ENCODE results near the gene HSBP1L1.

The HSBP1L1 gene

DNA sequence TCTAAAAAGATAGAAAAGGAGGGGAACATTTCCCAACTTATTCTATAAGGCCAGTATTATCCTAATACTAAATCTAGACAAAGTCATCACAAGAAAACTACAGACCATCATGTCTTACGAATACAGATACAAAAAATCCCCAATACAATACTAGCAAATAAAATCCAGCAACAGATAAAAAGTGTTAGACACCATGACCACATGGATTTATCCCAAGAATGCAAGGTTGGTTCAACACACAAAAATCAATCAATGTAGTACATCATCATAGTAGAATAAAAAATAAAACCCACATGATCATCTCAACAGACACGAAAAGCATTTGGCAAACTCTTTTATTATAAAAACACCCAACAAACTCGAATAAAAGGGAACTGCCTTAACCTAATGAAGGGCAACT is 31.5 kb upstream of the HSBP1L1 start:
- TF ChIP-seq, protein P1, sequence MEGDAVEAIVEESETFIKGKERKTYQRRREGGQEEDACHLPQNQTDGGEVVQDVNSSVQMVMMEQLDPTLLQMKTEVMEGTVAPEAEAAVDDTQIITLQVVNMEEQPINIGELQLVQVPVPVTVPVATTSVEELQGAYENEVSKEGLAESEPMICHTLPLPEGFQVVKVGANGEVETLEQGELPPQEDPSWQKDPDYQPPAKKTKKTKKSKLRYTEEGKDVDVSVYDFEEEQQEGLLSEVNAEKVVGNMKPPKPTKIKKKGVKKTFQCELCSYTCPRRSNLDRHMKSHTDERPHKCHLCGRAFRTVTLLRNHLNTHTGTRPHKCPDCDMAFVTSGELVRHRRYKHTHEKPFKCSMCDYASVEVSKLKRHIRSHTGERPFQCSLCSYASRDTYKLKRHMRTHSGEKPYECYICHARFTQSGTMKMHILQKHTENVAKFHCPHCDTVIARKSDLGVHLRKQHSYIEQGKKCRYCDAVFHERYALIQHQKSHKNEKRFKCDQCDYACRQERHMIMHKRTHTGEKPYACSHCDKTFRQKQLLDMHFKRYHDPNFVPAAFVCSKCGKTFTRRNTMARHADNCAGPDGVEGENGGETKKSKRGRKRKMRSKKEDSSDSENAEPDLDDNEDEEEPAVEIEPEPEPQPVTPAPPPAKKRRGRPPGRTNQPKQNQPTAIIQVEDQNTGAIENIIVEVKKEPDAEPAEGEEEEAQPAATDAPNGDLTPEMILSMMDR (IDR thresholded peaks at IDR 0.05; ENCODE audit: borderline replicate concordance, insufficient read depth, low read depth, low read length) = no peak
- H3K4me3 ChIP-seq (ENCODE audit: low read depth, low read length) = no peak overlapping the region

DNA sequence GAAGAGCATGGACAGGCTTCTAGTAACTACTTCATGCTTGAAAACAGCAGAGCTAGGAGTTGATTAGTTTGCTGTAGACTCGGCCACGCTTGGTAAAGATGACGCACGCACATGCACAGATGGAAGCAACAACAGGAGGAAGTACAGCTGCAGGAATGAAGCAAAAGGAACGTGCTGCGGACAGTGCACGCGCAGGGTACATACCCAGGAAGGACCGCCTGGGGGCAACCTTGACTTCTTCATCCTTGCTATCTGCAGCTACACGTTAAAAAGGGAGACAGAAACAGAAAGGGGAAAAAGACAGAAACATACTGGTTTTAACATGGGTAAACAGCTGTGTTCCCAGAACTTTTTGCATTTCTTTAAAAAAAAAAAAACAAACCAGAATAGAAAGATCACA is 30.7 kb upstream of the HSBP1L1 start:
- TF ChIP-seq, protein P1 (IDR thresholded peaks at IDR 0.05; ENCODE audit: borderline replicate concordance, insufficient read depth, low read depth, low read length) = no peak
- H3K4me3 ChIP-seq (ENCODE audit: low read depth, low read length) = no peak overlapping the region

DNA sequence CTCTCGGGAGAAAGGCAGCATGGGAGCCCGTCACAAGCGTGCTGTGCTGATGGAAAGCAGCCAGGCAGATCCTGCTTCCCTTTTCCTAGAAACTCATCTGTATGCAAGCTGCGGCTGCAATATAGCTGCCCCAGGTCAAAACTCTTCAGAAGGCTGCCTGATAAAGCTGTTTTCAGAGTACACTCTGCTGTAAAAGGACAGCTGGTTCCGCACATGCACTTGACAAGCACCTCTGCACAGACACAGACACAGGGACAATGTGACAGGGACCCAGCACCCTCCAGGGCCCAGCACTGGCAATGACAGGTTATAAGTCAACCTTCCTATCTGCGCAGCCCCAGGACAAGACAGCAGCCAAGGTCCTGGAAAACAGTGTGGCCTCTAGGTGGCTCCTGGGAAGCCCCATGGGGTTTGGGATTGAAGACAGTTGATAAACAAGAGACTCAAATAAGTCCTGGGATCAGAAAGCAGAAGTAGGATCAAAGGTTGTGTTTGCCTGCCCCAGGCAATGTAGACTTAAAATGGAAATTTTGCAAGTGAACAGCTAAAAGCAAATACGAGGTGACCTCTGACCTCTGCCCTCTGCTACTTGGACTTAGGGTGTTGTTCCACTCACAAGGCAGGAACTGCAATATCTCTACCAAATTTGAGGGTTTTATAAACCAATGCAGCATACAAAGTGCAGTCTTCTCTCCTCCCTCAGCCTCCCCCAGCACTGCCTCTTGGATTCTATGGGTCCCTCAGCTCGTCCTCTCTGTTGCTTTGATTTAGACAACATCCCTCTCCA is 29.9 kb upstream of the HSBP1L1 start:
- H3K4me3 ChIP-seq (ENCODE audit: low read depth, low read length) = no peak overlapping the region
- TF ChIP-seq, protein P1 (IDR thresholded peaks at IDR 0.05; ENCODE audit: borderline replicate concordance, insufficient read depth, low read depth, low read length) = no peak

DNA sequence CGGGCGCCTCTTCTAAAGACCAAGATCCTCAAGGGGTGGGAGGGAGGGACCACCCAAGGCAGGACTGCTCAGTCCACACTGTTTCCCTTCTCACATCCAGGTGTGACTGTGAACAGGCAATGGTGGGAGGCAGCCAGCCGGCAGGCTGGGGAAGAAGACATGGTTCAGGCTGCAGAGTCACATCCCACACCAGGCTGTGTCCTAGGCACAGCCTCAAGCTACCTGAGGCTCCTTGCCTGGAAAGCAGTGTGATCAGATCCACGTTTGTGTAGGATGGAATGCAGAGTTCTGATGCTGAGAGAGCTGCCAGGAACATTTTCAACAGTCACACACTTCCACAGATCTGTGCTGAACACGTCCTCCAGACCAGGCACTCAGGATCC is 29.4 kb upstream of the HSBP1L1 start:
- no peak overlapping the region for H3K4me3 ChIP-seq (ENCODE audit: low read depth, low read length)
- TF ChIP-seq, protein P1 (IDR thresholded peaks at IDR 0.05; ENCODE audit: borderline replicate concordance, insufficient read depth, low read depth, low read length) = no peak

DNA sequence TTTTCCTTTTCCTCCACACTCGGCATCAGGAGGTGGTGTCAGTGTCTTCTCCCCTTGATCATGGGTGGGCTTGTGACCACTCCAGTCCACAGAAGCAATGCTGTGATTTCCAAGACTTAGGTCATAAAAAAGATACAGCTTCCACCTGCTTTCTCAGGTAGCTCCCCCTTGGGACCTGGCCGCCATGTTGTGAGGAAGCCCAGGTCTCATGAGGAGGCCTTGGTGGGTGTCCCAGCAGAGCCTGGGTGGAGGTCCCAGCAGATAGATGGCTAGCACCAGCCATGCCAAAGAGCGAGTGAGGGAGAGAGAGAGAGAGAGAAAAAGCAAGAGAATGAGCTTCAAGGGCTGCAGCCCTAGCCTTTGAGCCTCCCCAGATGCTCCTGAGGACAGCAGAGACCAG is 28.9 kb upstream of the HSBP1L1 start:
- TF ChIP-seq, protein P1 (IDR thresholded peaks at IDR 0.05; ENCODE audit: borderline replicate concordance, insufficient read depth, low read depth, low read length) = no peak
- no peak overlapping the region for H3K4me3 ChIP-seq (ENCODE audit: low read depth, low read length)

DNA sequence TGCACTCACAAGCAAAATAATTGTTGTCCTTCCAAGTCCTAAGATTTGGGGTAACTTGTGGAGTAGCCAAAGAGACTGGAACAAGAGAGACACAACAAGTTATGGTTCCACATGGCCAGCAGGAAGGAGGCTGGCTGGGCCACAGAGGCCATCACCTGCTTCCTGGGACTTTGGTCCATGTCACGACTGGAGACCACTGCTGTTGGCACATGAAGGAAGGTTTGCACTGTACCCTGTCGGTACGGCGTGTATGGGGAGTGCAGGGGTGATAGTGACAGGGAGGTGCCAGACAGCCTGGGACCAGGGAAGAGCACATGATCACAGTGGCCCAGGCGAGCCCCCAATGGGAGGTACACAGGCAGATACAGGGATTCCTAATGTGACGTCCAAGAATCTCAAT is 28.5 kb upstream of the HSBP1L1 start:
- TF ChIP-seq, protein P1 (IDR thresholded peaks at IDR 0.05; ENCODE audit: borderline replicate concordance, insufficient read depth, low read depth, low read length) = no peak
- no peak overlapping the region for H3K4me3 ChIP-seq (ENCODE audit: low read depth, low read length)

DNA sequence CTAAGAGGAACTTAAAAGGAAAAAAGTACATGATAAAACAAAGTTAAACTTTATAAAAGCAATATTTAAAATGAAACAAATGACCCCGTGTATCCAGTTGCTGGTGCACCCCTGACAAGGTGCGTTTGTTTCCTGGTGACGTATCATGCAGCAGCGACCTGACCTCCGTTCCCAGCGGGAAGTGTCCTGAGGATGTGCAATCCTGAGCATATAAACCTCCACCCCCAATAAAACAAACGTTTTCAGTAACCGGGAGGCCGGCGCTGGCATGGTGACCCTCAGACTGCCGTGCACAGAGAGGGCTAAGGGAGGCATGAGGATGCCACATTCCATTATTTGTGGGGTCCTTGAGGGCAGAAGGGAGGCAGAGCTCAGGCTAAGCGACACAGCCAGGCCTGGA is 27.8 kb upstream of the HSBP1L1 start:
- H3K4me3 ChIP-seq (ENCODE audit: low read depth, low read length) = no peak overlapping the region
- TF ChIP-seq, protein P1 (IDR thresholded peaks at IDR 0.05; ENCODE audit: borderline replicate concordance, insufficient read depth, low read depth, low read length) = no peak

All from GM12875 (cell line).